Vagina (tissue), 2 donors: ENCODE data around the gene CTSS.

Source experiments
- CTCF ChIP-seq, 3 experiments: fragments of 450-650 bp in 2 of 3; fragments of 200-600 bp in 1 of 3; sonication (generic) in 1 of 3; IDR thresholded peaks; one replicate each; pipeline ENCODE4 v1.5.1; 2017 to 2019; ENCODE audit warnings: antibody characterized with exemption in 3 of 3, mild to moderate bottlenecking in 2 of 3, moderate library complexity in 2 of 3
- POLR2A ChIP-seq, 2 donors: fragments of 450-650 bp; IDR thresholded peaks; one replicate each; pipeline ENCODE4 v1.6.1; 2017; ENCODE audit warnings: antibody characterized with exemption in 2 of 2, mild to moderate bottlenecking in 2 of 2, moderate library complexity in 2 of 2
- POLR2AphosphoS5 ChIP-seq, 2 donors: sonication (generic); formaldehyde crosslinking; IDR thresholded peaks; one replicate each; pipeline ENCODE4 v1.9.0; 2017; ENCODE audit warnings: antibody characterized with exemption in 2 of 2, mild to moderate bottlenecking in 2 of 2, low read depth in 1 of 2; ENCODE audit not compliant: insufficient read depth in 1 of 2

- TF ChIP-seq CTCF (IDR thresholded peaks at IDR 0.05) (no peak), POLR2A (IDR thresholded peaks at IDR 0.05) (no peak), POLR2AphosphoS5 (IDR thresholded peaks at IDR 0.05; ENCODE audit: insufficient read depth in 1 of 2, low read depth in 1 of 2) (no peak)
Observed at GRCh38 chr1:150788946-150789345, 23.4 kb upstream of the CTSS start.
